Karpas-422 (cell line): ENCODE results near the gene THY1. TPM values are rescaled to one million over a fixed set of nuclear protein-coding genes. Genes with fewer than 3 reads are reported as not detected.
"Not testable (repeated sequence)": the region's sequence is repeated elsewhere in the genome, so short reads cannot be mapped to it uniquely, and the experiment has no call there.

Experiments
- DNase-seq: peaks from one replicate; pipeline ENCODE4 v3.0.0-alpha.2; 2015
- H2AFZ ChIP-seq: fragments of 200-600 bp; sonication (generic); 2 replicates; pipeline ENCODE4 v1.6.1; 2014; ENCODE audit warnings: antibody characterized with exemption, low read length, mixed read lengths
- H3K27ac ChIP-seq: fragments of 200-600 bp; sonication (generic); 2 replicates; pipeline ENCODE4 v1.5.1; 2014; ENCODE audit warnings: mild to moderate bottlenecking, low read length, moderate library complexity
- H3K27me3 ChIP-seq: fragments of 200-600 bp; sonication (generic); 2 replicates; pipeline ENCODE4 v1.6.1; 2014; ENCODE audit warnings: low read length, mixed read lengths
- H3K36me3 ChIP-seq: fragments of 200-600 bp; sonication (generic); 2 replicates; pipeline ENCODE4 v1.6.1; 2014; ENCODE audit warnings: low read length, mixed read lengths; ENCODE audit not compliant: insufficient read depth
- H3K4me1 ChIP-seq: fragments of 200-600 bp; sonication (generic); 2 replicates; pipeline ENCODE4 v1.6.1; 2014; ENCODE audit warnings: mild to moderate bottlenecking, low read length, mixed read lengths
- H3K4me2 ChIP-seq: fragments of 200-600 bp; sonication (generic); 2 replicates; pipeline ENCODE4 v1.6.1; 2014; ENCODE audit warnings: low read length, low read depth, mild to moderate bottlenecking; ENCODE audit not compliant: poor library complexity, severe bottlenecking
- H3K4me3 ChIP-seq: fragments of 200-600 bp; sonication (generic); 2 replicates; pipeline ENCODE4 v1.5.1; 2014; ENCODE audit warnings: mild to moderate bottlenecking, antibody characterized with exemption, low read length, mixed read lengths
- H3K79me2 ChIP-seq: fragments of 200-600 bp; sonication (generic); 2 replicates; pipeline ENCODE4 v1.6.1; 2014; ENCODE audit warnings: mild to moderate bottlenecking, low read length, mixed read lengths
- H3K9ac ChIP-seq: fragments of 200-600 bp; sonication (generic); 2 replicates; pipeline ENCODE4 v1.6.0; 2014; ENCODE audit warnings: low read length
- H3K9me2 ChIP-seq: fragments of 200-600 bp; sonication (generic), shearing (Covaris generic); replicated peaks from 2 replicates; pipeline ENCODE4 v1.6.0; 2014; ENCODE audit warnings: mild to moderate bottlenecking, low read length, moderate library complexity; ENCODE audit not compliant: insufficient read depth
- H3K9me3 ChIP-seq: fragments of 300-700, 200-600 bp; sonication (generic); 2 replicates; pipeline ENCODE4 v1.6.1; 2014; ENCODE audit warnings: low read length, mixed read lengths
- H4K20me1 ChIP-seq: fragments of 200-600 bp; sonication (generic); 2 replicates; pipeline ENCODE4 v1.6.1; 2014; ENCODE audit warnings: mild to moderate bottlenecking, antibody characterized with exemption, low read length, low read depth; ENCODE audit not compliant: insufficient read depth
- total RNA-seq: library from RNA; depleted of rRNA; stranded (reverse); fragments of >200 nt; shearing (Covaris generic); gene quantifications from 2 replicates; pipeline ENCODE4 v1.2.3, GENCODE V29; 2014; ENCODE audit warnings: low replicate concordance

The THY1 gene
- total RNA-seq, 1 experiment from 2014 or later = not detected

GRCh38 chr11:119437521-119437920 is 14.5 kb upstream of the THY1 start:
- not testable (repeated sequence) for H3K4me3 ChIP-seq, H3K4me2 ChIP-seq, H3K9me2 ChIP-seq, H2AFZ ChIP-seq, H3K36me3 ChIP-seq, H3K9ac ChIP-seq, H3K9me3 ChIP-seq, H3K79me2 ChIP-seq, H4K20me1 ChIP-seq, DNase-seq, H3K27me3 ChIP-seq
- Histone ChIP-seq H3K27ac (peak overlapping the region; percentile 99; the same call in 1 of the 2 replicates), H3K4me1 (peaks cover 86% of the 10 kb centered on the region)

- no peaks in the 10 kb centered on the region for H3K9me3 ChIP-seq
- H3K36me3 ChIP-seq = no peaks in the 10 kb centered on the region
- no peaks in the 10 kb centered on the region for H4K20me1 ChIP-seq
These were observed 13.7 kb upstream of the THY1 start for GRCh38 chr11:119436711-119437110.

GRCh38 chr11:119436093-119436492 is 13.1 kb upstream of the THY1 start:
- Histone ChIP-seq H3K9me2 (no peaks in the 10 kb centered on the region), H3K27ac (peak overlapping the region; percentile 99), H3K4me3 (peak overlapping the region; percentile 54), H3K9ac (peak overlapping the region; percentile 70), H4K20me1 (no peaks in the 10 kb centered on the region), H3K4me2 (peak overlapping the region; percentile 75), H3K36me3 (no peaks in the 10 kb centered on the region), H3K9me3 (no peaks in the 10 kb centered on the region), H3K4me1 (peaks cover 87% of the 10 kb centered on the region), H3K79me2 (no peaks in the 10 kb centered on the region), H3K27me3 (no peaks in the 10 kb centered on the region), H2AFZ (no peak overlapping the region)
- no peak for DNase-seq

More at GRCh38 chr11:119436711-119437110, 13.7 kb upstream of the THY1 start:
- Histone ChIP-seq H2AFZ (no peak overlapping the region), H3K27ac (peak overlapping the region; percentile 99), H3K9ac (peak overlapping the region; percentile 70), H3K4me1 (peaks cover 89% of the 10 kb centered on the region), H3K79me2 (no peaks in the 10 kb centered on the region), H3K27me3 (no peaks in the 10 kb centered on the region), H3K9me2 (no peaks in the 10 kb centered on the region), H3K4me2 (peak overlapping the region; percentile 75), H3K4me3 (peak overlapping the region; percentile 54; the same call in 1 of the 2 replicates)
- peak; percentile 50 for DNase-seq

- Histone ChIP-seq H2AFZ (no peak overlapping the region), H3K9me2 (no peaks in the 10 kb centered on the region), H3K9ac (peak overlapping the region; percentile 70), H3K9me3 (no peaks in the 10 kb centered on the region), H3K4me2 (peak overlapping the region; percentile 75), H4K20me1 (no peaks in the 10 kb centered on the region), H3K79me2 (no peaks in the 10 kb centered on the region), H3K4me1 (peaks cover 76% of the 10 kb centered on the region), H3K36me3 (no peaks in the 10 kb centered on the region), H3K27ac (peak overlapping the region; percentile 99), H3K27me3 (no peaks in the 10 kb centered on the region), H3K4me3 (peak overlapping the region; percentile 54; the same call in 1 of the 2 replicates)
- peak; percentile 79 for DNase-seq
These were observed 11.8 kb upstream of the THY1 start for GRCh38 chr11:119434591-119435330.

GRCh38 chr11:119433358-119433725 is 10.4 kb upstream of the THY1 start:
- no peak overlapping the region for H2AFZ ChIP-seq
- H3K27me3 ChIP-seq = no peaks in the 10 kb centered on the region
- no peaks in the 10 kb centered on the region for H4K20me1 ChIP-seq
- H3K9ac ChIP-seq = peak overlapping the region; percentile 60
- H3K79me2 ChIP-seq = no peaks in the 10 kb centered on the region
- H3K4me2 ChIP-seq = peak overlapping the region; percentile 60
- peak overlapping the region; percentile 20; the same call in 1 of the 2 replicates for H3K4me3 ChIP-seq
- DNase-seq = peak; percentile 44
- no peaks in the 10 kb centered on the region for H3K36me3 ChIP-seq
- no peaks in the 10 kb centered on the region for H3K9me3 ChIP-seq
- peaks cover 69% of the 10 kb centered on the region for H3K4me1 ChIP-seq
- H3K27ac ChIP-seq = peak overlapping the region; percentile 99
- H3K9me2 ChIP-seq = no peaks in the 10 kb centered on the region

GRCh38 chr11:119432484-119433357 is 9.7 kb upstream of the THY1 start:
- Histone ChIP-seq H3K9me3 (no peaks in the 10 kb centered on the region), H3K9me2 (no peaks in the 10 kb centered on the region), H3K27ac (peak overlapping the region; percentile 99), H3K27me3 (no peaks in the 10 kb centered on the region), H3K4me3 (peak overlapping the region; percentile 20; the same call in 1 of the 2 replicates), H3K9ac (peak overlapping the region; percentile 60), H4K20me1 (no peaks in the 10 kb centered on the region), H2AFZ (no peak overlapping the region), H3K79me2 (no peaks in the 10 kb centered on the region), H3K4me1 (peaks cover 65% of the 10 kb centered on the region), H3K4me2 (peak overlapping the region; percentile 60), H3K36me3 (no peaks in the 10 kb centered on the region)
- DNase-seq = peak; percentile 49

- Histone ChIP-seq H3K9me2 (no peaks in the 10 kb centered on the region), H3K27ac (no peak overlapping the region), H3K4me3 (no peak overlapping the region), H3K4me2 (no peak overlapping the region), H2AFZ (no peak overlapping the region), H4K20me1 (no peaks in the 10 kb centered on the region), H3K9ac (no peak overlapping the region), H3K4me1 (peaks cover 59% of the 10 kb centered on the region), H3K36me3 (no peaks in the 10 kb centered on the region), H3K27me3 (no peaks in the 10 kb centered on the region), H3K9me3 (no peaks in the 10 kb centered on the region), H3K79me2 (no peaks in the 10 kb centered on the region)
- no peak for DNase-seq
These were observed 8.6 kb upstream of the THY1 start for GRCh38 chr11:119431523-119431922.

GRCh38 chr11:119427279-119427678 is 4.3 kb upstream of the THY1 start:
- H3K4me1 ChIP-seq = peaks cover 23% of the 10 kb centered on the region
- no peaks in the 10 kb centered on the region for H3K27me3 ChIP-seq
- no peak overlapping the region for H3K27ac ChIP-seq
- H3K4me3 ChIP-seq = no peak overlapping the region
- no peaks in the 10 kb centered on the region for H4K20me1 ChIP-seq
- DNase-seq = no peak
- no peaks in the 10 kb centered on the region for H3K79me2 ChIP-seq
- H2AFZ ChIP-seq = no peak overlapping the region
- H3K4me2 ChIP-seq = no peak overlapping the region
- H3K9me2 ChIP-seq = no peaks in the 10 kb centered on the region
- H3K9me3 ChIP-seq = no peaks in the 10 kb centered on the region
- no peaks in the 10 kb centered on the region for H3K36me3 ChIP-seq
- no peak overlapping the region for H3K9ac ChIP-seq
